NCI-H1436 (cell line): ENCODE measurements around the gene NHERF1.

Experiments
- DNase-seq: peaks from one replicate; lab custom pipeline; 2025; lab: John Stamatoyannopoulos, UW

Gene NHERF1

GRCh38 chr17:74810699-74811485, 62.5 kb downstream of the NHERF1 start:
- DNase-seq: no peak

- no peak for DNase-seq
Measured at GRCh38 chr17:74812109-74813009, 63.9 kb downstream of the NHERF1 start.

- no peak for DNase-seq
Measured at GRCh38 chr17:74814453-74814852, 66.0 kb downstream of the NHERF1 start.

GRCh38 chr17:74815067-74815466, 66.6 kb downstream of the NHERF1 start:
- no peak for DNase-seq

GRCh38 chr17:74815550-74816370, 67.3 kb downstream of the NHERF1 start:
- no peak for DNase-seq

GRCh38 chr17:74816905-74817620, 68.6 kb downstream of the NHERF1 start:
- DNase-seq: no peak

- DNase-seq: no peak
Measured at GRCh38 chr17:74818291-74818938, 70.0 kb downstream of the NHERF1 start.
